ENCODE measurements around the gene PACRG. TPM values are rescaled to one million over a fixed set of nuclear protein-coding genes. Genes with fewer than 3 reads are reported as not detected.
A peak's percentile ranks its signal among the peaks of the same experiment; 100 is the strongest.

The PACRG gene
- total and polyA plus RNA-seq, 3 donors from 2014 or later, result 54.0 to 84.6 (median 81.7) TPM

- H3K9me3 ChIP-seq, result no peaks in the 10 kb centered on the region
- TF ChIP-seq, protein P1, sequence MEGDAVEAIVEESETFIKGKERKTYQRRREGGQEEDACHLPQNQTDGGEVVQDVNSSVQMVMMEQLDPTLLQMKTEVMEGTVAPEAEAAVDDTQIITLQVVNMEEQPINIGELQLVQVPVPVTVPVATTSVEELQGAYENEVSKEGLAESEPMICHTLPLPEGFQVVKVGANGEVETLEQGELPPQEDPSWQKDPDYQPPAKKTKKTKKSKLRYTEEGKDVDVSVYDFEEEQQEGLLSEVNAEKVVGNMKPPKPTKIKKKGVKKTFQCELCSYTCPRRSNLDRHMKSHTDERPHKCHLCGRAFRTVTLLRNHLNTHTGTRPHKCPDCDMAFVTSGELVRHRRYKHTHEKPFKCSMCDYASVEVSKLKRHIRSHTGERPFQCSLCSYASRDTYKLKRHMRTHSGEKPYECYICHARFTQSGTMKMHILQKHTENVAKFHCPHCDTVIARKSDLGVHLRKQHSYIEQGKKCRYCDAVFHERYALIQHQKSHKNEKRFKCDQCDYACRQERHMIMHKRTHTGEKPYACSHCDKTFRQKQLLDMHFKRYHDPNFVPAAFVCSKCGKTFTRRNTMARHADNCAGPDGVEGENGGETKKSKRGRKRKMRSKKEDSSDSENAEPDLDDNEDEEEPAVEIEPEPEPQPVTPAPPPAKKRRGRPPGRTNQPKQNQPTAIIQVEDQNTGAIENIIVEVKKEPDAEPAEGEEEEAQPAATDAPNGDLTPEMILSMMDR (IDR thresholded peaks at IDR 0.05), result no peak
- no peak for TF ChIP-seq POLR2A (IDR thresholded peaks at IDR 0.05)
- no peaks in the 10 kb centered on the region for H3K27me3 ChIP-seq
- DNase-seq, result no peak
- H3K27ac ChIP-seq, result peak overlapping the region in 1 of 2 donors; percentile 50
- H3K4me3 ChIP-seq, result no peak overlapping the region
- intact Hi-C loops (cut with DNase I; ENCODE audit: low total_unique reads), result no loop called here
- no peaks in the 10 kb centered on the region for H3K36me3 ChIP-seq (ENCODE audit: low read depth, missing control alignments)
- 84 to 92% methylated on average over 13 to 17 of the region's 17 CpGs for WGBS, 2 donors
- H3K4me1 ChIP-seq, result peaks cover 21% of the 10 kb centered on the region
Observed at GRCh38 chr6:163300838-163301237, 573.1 kb downstream of the PACRG start.

DNA sequence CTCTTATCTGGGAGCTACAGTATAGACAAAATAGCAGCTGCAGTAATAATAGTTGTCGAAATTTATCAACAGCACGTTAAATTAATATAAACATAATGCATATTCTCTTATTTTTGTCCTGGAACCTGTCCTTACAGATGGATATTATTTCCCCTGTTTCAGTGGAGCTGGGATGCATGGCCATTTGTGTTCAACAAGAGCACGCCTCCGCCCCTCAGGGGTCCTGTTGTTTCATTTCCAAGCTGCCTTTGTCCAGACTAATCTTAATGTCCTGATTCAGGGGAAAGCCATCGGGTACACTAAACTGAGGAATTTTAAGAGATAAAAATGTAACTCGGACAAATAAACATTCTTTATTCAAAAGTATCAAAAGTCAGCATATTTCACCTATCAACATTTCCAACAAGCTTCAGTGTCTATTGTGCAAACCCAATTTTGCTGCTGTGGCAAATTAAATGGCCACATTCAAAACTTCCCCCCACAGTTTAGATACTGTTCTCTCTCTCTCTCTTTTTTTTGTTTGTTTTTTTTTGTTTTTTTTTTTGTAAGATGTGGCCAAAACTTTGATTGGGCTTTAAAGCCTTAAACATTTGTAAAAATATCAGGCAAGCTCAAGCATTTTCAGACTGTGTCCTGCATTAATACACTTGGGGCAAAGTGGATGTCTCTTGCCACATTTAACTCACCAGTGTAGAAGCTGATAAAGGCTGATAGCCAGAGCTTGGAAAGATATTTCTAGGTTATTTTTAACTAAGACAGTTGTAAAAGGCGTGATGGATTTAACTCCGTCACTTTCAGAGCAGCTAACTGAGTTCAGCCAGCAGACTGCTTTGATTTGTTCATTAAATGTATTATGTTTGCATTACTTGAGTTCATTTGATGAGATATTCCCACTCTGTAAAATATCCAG lies 574.2 kb downstream of the PACRG start:
- Histone ChIP-seq H3K4me3 (no peak overlapping the region), H3K27ac (no peak overlapping the region), H3K9me3 (no peaks in the 10 kb centered on the region), H3K36me3 (ENCODE audit: low read depth, missing control alignments) (no peaks in the 10 kb centered on the region), H3K4me1 (peaks cover 21% of the 10 kb centered on the region), H3K27me3 (no peaks in the 10 kb centered on the region)
- TF ChIP-seq, protein P1 (IDR thresholded peaks at IDR 0.05), result no peak
- TF ChIP-seq POLR2A (IDR thresholded peaks at IDR 0.05), result no peak
- intact Hi-C loops (cut with DNase I; ENCODE audit: low total_unique reads), result no loop called here
- WGBS, 2 donors, result 32 to 54% methylated on average over 8 of the region's 8 CpGs
- DNase-seq, result peak; percentile 67

GRCh38 chr6:163302747-163303146 lies 575.0 kb downstream of the PACRG start:
- Histone ChIP-seq H3K9me3 (no peaks in the 10 kb centered on the region), H3K36me3 (ENCODE audit: low read depth, missing control alignments) (no peaks in the 10 kb centered on the region), H3K4me3 (no peak overlapping the region), H3K27ac (no peak overlapping the region), H3K4me1 (peaks cover 21% of the 10 kb centered on the region), H3K27me3 (no peaks in the 10 kb centered on the region)
- TF ChIP-seq, protein P1 (IDR thresholded peaks at IDR 0.05), result no peak
- no peak for TF ChIP-seq POLR2A (IDR thresholded peaks at IDR 0.05)
- WGBS, 2 donors, result 63 to 69% methylated on average over 9 of the region's 9 CpGs
- DNase-seq, result peak; percentile 55
- intact Hi-C loops (cut with DNase I; ENCODE audit: low total_unique reads), result no loop called here

GRCh38 chr6:163306000-163306399 lies 578.2 kb downstream of the PACRG start:
- Histone ChIP-seq H3K4me1 (peaks cover 8% of the 10 kb centered on the region), H3K36me3 (ENCODE audit: low read depth, missing control alignments) (no peaks in the 10 kb centered on the region), H3K27ac (no peak overlapping the region), H3K4me3 (no peak overlapping the region), H3K9me3 (no peaks in the 10 kb centered on the region), H3K27me3 (no peaks in the 10 kb centered on the region)
- DNase-seq, result no peak
- intact Hi-C loops (cut with DNase I; ENCODE audit: low total_unique reads), result no loop called here
- WGBS, 2 donors, result 77 to 90% methylated on average over 2 of the region's 2 CpGs
- TF ChIP-seq, protein P1 (IDR thresholded peaks at IDR 0.05), result no peak
- no peak for TF ChIP-seq POLR2A (IDR thresholded peaks at IDR 0.05)

Measured in testis (tissue), 3 donors.